ENCODE data around the gene ACOT12.

GRCh38 chr5:81417052-81417451 lies 23.1 kb upstream of the ACOT12 start:
- TF ChIP-seq EZH2 (IDR thresholded peaks at IDR 0.05; ENCODE audit: insufficient read depth, poor library complexity, severe bottlenecking), result no peak
- no peak for TF ChIP-seq EZH2phosphoT487 (IDR thresholded peaks at IDR 0.05; ENCODE audit: insufficient read depth, low read depth)

All from GM23248 (cell line).